H9 (cell line): ENCODE measurements around the gene NFX1. TPM values are rescaled to one million over a fixed set of nuclear protein-coding genes. Genes with fewer than 3 reads are reported as not detected.
"Not testable (repeated sequence)": the region's sequence is repeated elsewhere in the genome, so short reads cannot be mapped to it uniquely, and the experiment has no call there.

Experiments used
- DNase-seq: peaks from one replicate; pipeline ENCODE4 v3.0.0-alpha.2; 2017
- H2AFZ ChIP-seq: one replicate; pipeline ENCODE4 v1.6.1; 2013; ENCODE audit warnings: mild to moderate bottlenecking, low read length, control low read depth, moderate library complexity
- H2AK5ac ChIP-seq: 2 replicates; pipeline ENCODE4 v1.6.1; 2013; ENCODE audit warnings: low read length, control low read depth, mixed read lengths; ENCODE audit not compliant: insufficient read length
- H2BK120ac ChIP-seq: one replicate; pipeline ENCODE4 v1.6.1; 2013; ENCODE audit warnings: low read depth, mild to moderate bottlenecking, low read length, control low read depth, inconsistent platforms; ENCODE audit not compliant: poor library complexity, severe bottlenecking
- H2BK12ac ChIP-seq: 2 replicates; pipeline ENCODE4 v1.6.1; 2013; ENCODE audit warnings: low read length, control low read depth, mixed read lengths, low read depth; ENCODE audit not compliant: insufficient read length
- H2BK15ac ChIP-seq: 2 replicates; pipeline ENCODE4 v1.6.1; 2013; ENCODE audit warnings: low read depth, low read length, control low read depth
- H2BK20ac ChIP-seq: one replicate; pipeline ENCODE4 v1.6.1; 2013; ENCODE audit warnings: low read depth, mild to moderate bottlenecking, low read length, control low read depth, inconsistent platforms; ENCODE audit not compliant: poor library complexity, severe bottlenecking
- H2BK5ac ChIP-seq: 2 replicates; pipeline ENCODE4 v1.6.1; 2013; ENCODE audit warnings: low read length, control low read depth, mixed read lengths; ENCODE audit not compliant: insufficient read length
- H3K14ac ChIP-seq: 2 replicates; pipeline ENCODE4 v1.6.1; 2013; ENCODE audit warnings: low read length, control low read depth; ENCODE audit not compliant: insufficient read depth
- H3K18ac ChIP-seq: 2 replicates; pipeline ENCODE4 v1.6.1; 2013; ENCODE audit warnings: low read depth, mild to moderate bottlenecking, mixed read lengths, low read length, control low read depth; ENCODE audit not compliant: insufficient read length
- H3K23ac ChIP-seq: 2 replicates; pipeline ENCODE4 v1.6.1; 2013; ENCODE audit warnings: low read length, control low read depth, mixed read lengths, low read depth; ENCODE audit not compliant: insufficient read length
- H3K23me2 ChIP-seq: 2 replicates; pipeline ENCODE4 v1.6.1; 2013; ENCODE audit warnings: low read depth, mild to moderate bottlenecking, mixed read lengths, low read length, control low read depth; ENCODE audit not compliant: insufficient read length, poor library complexity, severe bottlenecking
- H3K27ac ChIP-seq: 2 replicates; pipeline ENCODE4 v1.5.1; 2013; ENCODE audit warnings: low read length, control low read depth, mixed read lengths, low read depth; ENCODE audit not compliant: insufficient read length
- H3K27me3 ChIP-seq: 2 replicates; pipeline ENCODE4 v1.6.1; 2013; ENCODE audit warnings: low read length, control low read depth, inconsistent platforms; ENCODE audit not compliant: insufficient read depth
- H3K4ac ChIP-seq: 2 replicates; pipeline ENCODE4 v1.6.1; 2013; ENCODE audit warnings: low read depth, mild to moderate bottlenecking, control low read depth, inconsistent platforms, low read length, moderate library complexity
- H3K4me1 ChIP-seq: 2 replicates; pipeline ENCODE4 v1.6.1; 2013; ENCODE audit warnings: low read length, control low read depth, inconsistent platforms; ENCODE audit not compliant: insufficient read depth
- H3K4me2 ChIP-seq: 2 replicates; pipeline ENCODE4 v1.6.1; 2013; ENCODE audit warnings: low read length, control low read depth, mixed read lengths; ENCODE audit not compliant: insufficient read length, insufficient read depth
- H3K56ac ChIP-seq: 2 replicates; pipeline ENCODE4 v1.6.1; 2013; ENCODE audit warnings: low read depth, mild to moderate bottlenecking, mixed read lengths, low read length, control low read depth; ENCODE audit not compliant: insufficient read length
- H3K79me1 ChIP-seq: 2 replicates; pipeline ENCODE4 v1.6.1; 2013; ENCODE audit warnings: low read depth, mild to moderate bottlenecking, moderate library complexity, low read length, control low read depth, inconsistent platforms; ENCODE audit not compliant: insufficient read depth, poor library complexity, severe bottlenecking
- H3K79me2 ChIP-seq: 2 replicates; pipeline ENCODE4 v1.6.1; 2013; ENCODE audit warnings: low read length, control low read depth, inconsistent platforms; ENCODE audit not compliant: insufficient read depth
- H3K9ac ChIP-seq: 2 replicates; pipeline ENCODE4 v1.6.1; 2013; ENCODE audit warnings: low read length, control low read depth, mixed read lengths; ENCODE audit not compliant: insufficient read length; ENCODE audit errors: extremely low read depth
- H3K9me3 ChIP-seq: one replicate; pipeline ENCODE4 v1.6.1; 2013; ENCODE audit warnings: low read depth, low read length, inconsistent platforms; ENCODE audit not compliant: control insufficient read depth
- H3T11ph ChIP-seq: one replicate; pipeline ENCODE4 v1.6.1; 2013; ENCODE audit warnings: mild to moderate bottlenecking, low read length, control low read depth, inconsistent platforms
- H4K20me1 ChIP-seq: one replicate; pipeline ENCODE4 v1.6.1; 2013; ENCODE audit not compliant: control insufficient read depth, insufficient read length, insufficient read depth
- H4K5ac ChIP-seq: 2 replicates; pipeline ENCODE4 v1.6.1; 2013; ENCODE audit warnings: low read depth, mild to moderate bottlenecking, mixed read lengths, low read length, control low read depth; ENCODE audit not compliant: insufficient read length
- H4K8ac ChIP-seq: replicated peaks from 2 replicates; pipeline ENCODE4 v1.6.1; 2013; ENCODE audit warnings: low read length, control low read depth, mixed read lengths, low read depth; ENCODE audit not compliant: insufficient read length
- H4K91ac ChIP-seq: 2 replicates; pipeline ENCODE4 v1.6.1; 2013; ENCODE audit warnings: low read depth, mild to moderate bottlenecking, moderate library complexity, mixed read lengths, low read length, control low read depth; ENCODE audit not compliant: insufficient read length
- H3K27ac Mint-ChIP-seq, 3 experiments: 2 replicates in 2 of 3; 3 replicates in 1 of 3; pipeline ENCODE4 v1.8.0; 2020 to 2021; ENCODE audit warnings: mixed read lengths in 3 of 3, mild to moderate bottlenecking in 1 of 3, moderate library complexity in 1 of 3
- H3K27me3 Mint-ChIP-seq: 2 replicates; pipeline ENCODE4 v1.8.0; 2021; ENCODE audit warnings: low read depth, mild to moderate bottlenecking, moderate library complexity, mixed read lengths
- H3K36me3 Mint-ChIP-seq, 3 experiments: 2 replicates in 2 of 3; 3 replicates in 1 of 3; pipeline ENCODE4 v1.8.0; 2020 to 2021; ENCODE audit warnings: low read depth in 3 of 3, mixed read lengths in 3 of 3; ENCODE audit not compliant: insufficient read depth in 1 of 3
- H3K4me1 Mint-ChIP-seq, 2 experiments: 2 replicates each; pipeline ENCODE4 v1.8.0; 2020; ENCODE audit warnings: mixed read lengths in 2 of 2
- H3K4me3 Mint-ChIP-seq, 2 experiments: 2 replicates in 1 of 2; 3 replicates in 1 of 2; pipeline ENCODE4 v1.8.0; 2020 to 2021; ENCODE audit warnings: mild to moderate bottlenecking in 2 of 2, mixed read lengths in 2 of 2, moderate library complexity in 1 of 2
- H3K9me3 Mint-ChIP-seq, 2 experiments: 2 replicates in 1 of 2; 3 replicates in 1 of 2; pipeline ENCODE4 v1.8.0; 2020; ENCODE audit warnings: mild to moderate bottlenecking in 2 of 2, mixed read lengths in 2 of 2, moderate library complexity in 1 of 2
- WGBS: extraction: QIAGEN DNeasy Blood & Tissue Kit; methylation state at CpG from one replicate; pipeline ENCODE4 v1.1.7; 2013; ENCODE audit warnings: missing lambda C conversion rate, low lambda C conversion rate, mixed read lengths; ENCODE audit not compliant: insufficient read length; ENCODE audit errors: extremely low coverage; 5-methylcytosine and 5-hydroxymethylcytosine counted together
- total RNA-seq: library from RNA; stranded (reverse); gene quantifications from 2 replicates; pipeline ENCODE4 v1.2.1, GENCODE V29; 2021

The NFX1 gene
- total RNA-seq, 1 experiment from 2014 or later, result 35.1 TPM

- H3K4me1 Mint-ChIP-seq, H3K9me3 ChIP-seq, H3K9ac ChIP-seq, H3K36me3 Mint-ChIP-seq, H3K4me2 ChIP-seq, H4K20me1 ChIP-seq, H3K56ac ChIP-seq, H3T11ph ChIP-seq, H3K18ac ChIP-seq, H2BK120ac ChIP-seq, H4K8ac ChIP-seq, H3K4ac ChIP-seq, H2AFZ ChIP-seq, H3K79me2 ChIP-seq, H3K4me3 Mint-ChIP-seq, H4K91ac ChIP-seq, DNase-seq, H3K9me3 Mint-ChIP-seq, H4K5ac ChIP-seq, H2BK15ac ChIP-seq, H2BK12ac ChIP-seq, H2BK5ac ChIP-seq, H3K23ac ChIP-seq, H3K27ac ChIP-seq, H3K4me1 ChIP-seq, H3K14ac ChIP-seq, H2BK20ac ChIP-seq, H3K79me1 ChIP-seq, H3K27me3 ChIP-seq, H3K23me2 ChIP-seq, H2AK5ac ChIP-seq: not testable (repeated sequence)
- H3K27me3 Mint-ChIP-seq, result peaks cover 11% of the 10 kb centered on the region
- no CpG with 5 or more reads among the region's 10 CpGs for WGBS
- peak within 1 kb of the TSS in 1 of 3 experiments; percentile 39; a peak in 2 of 7 replicates for H3K27ac Mint-ChIP-seq
Observed at GRCh38 chr9:33402371-33402770, 112.1 kb downstream of the NFX1 start, which contains the start of gene AQP7. Gene AQP7 (minus strand): TSS chr9:33402568. CDS start chr9:33401262, 1,306 bp downstream.
